SJCRH30 (cell line): Measurements from ENCODE around the gene ISCU. TPM values are rescaled to one million over a fixed set of nuclear protein-coding genes. Genes with fewer than 3 reads are reported as not detected.

Experiments
- DNase-seq, 2 experiments: peaks; one replicate each; pipeline ENCODE4 v3.0.0-alpha.2; 2015 to 2020
- H3K27ac ChIP-seq: fragments of 250-450 bp; sonication (Bioruptor Pico); 2 replicates; pipeline ENCODE4 v1.5.1; 2020; ENCODE audit warnings: mild to moderate bottlenecking, moderate library complexity
- H3K27me3 ChIP-seq: fragments of 250-450 bp; sonication (Bioruptor Pico); 2 replicates; pipeline ENCODE4 v1.5.1; 2020; ENCODE audit warnings: mild to moderate bottlenecking, moderate library complexity
- H3K36me3 ChIP-seq: fragments of 250-450 bp; sonication (Bioruptor Pico); 2 replicates; pipeline ENCODE4 v1.5.1; 2020; ENCODE audit warnings: mild to moderate bottlenecking, moderate library complexity
- H3K4me1 ChIP-seq: fragments of 250-450 bp; sonication (Bioruptor Pico); 2 replicates; pipeline ENCODE4 v1.5.1; 2020; ENCODE audit warnings: mild to moderate bottlenecking, moderate library complexity
- H3K4me3 ChIP-seq: fragments of 250-450 bp; sonication (Bioruptor Pico); 2 replicates; pipeline ENCODE4 v1.5.1; 2020; ENCODE audit warnings: mild to moderate bottlenecking, moderate library complexity
- H3K9me3 ChIP-seq: fragments of 250-450 bp; sonication (Bioruptor Pico); replicated peaks from 2 replicates; pipeline ENCODE4 v1.5.1; 2020; ENCODE audit warnings: mild to moderate bottlenecking, moderate library complexity
- total RNA-seq: library from RNA; depleted of rRNA; stranded (reverse); fragments of >200 nt; shearing (Covaris generic); gene quantifications from 2 replicates; pipeline ENCODE4 v1.2.3, GENCODE V29; 2014

Gene ISCU
- total RNA-seq, 1 experiment from 2014 or later = 70.1 TPM

- H3K36me3 ChIP-seq = no peaks in the 10 kb centered on the region
- no peaks in the 10 kb centered on the region for H3K27me3 ChIP-seq
- no peak for DNase-seq
- H3K4me3 ChIP-seq = no peak overlapping the region
- H3K27ac ChIP-seq = no peak overlapping the region
- peaks cover 14% of the 10 kb centered on the region for H3K4me1 ChIP-seq
- no peaks in the 10 kb centered on the region for H3K9me3 ChIP-seq
Measured at GRCh38 chr12:108606492-108606891, 44.1 kb downstream of the ISCU start.

- Histone ChIP-seq H3K4me3 (no peak overlapping the region), H3K36me3 (no peaks in the 10 kb centered on the region), H3K27ac (no peak overlapping the region), H3K9me3 (no peaks in the 10 kb centered on the region), H3K27me3 (no peaks in the 10 kb centered on the region), H3K4me1 (peaks cover 24% of the 10 kb centered on the region)
- no peak for DNase-seq
Measured at GRCh38 chr12:108607981-108608600, 45.7 kb downstream of the ISCU start.

- H3K4me3 ChIP-seq = no peak overlapping the region
- no peak overlapping the region for H3K27ac ChIP-seq
- no peaks in the 10 kb centered on the region for H3K9me3 ChIP-seq
- H3K36me3 ChIP-seq = no peaks in the 10 kb centered on the region
- no peak for DNase-seq
- H3K27me3 ChIP-seq = no peaks in the 10 kb centered on the region
- peaks cover 28% of the 10 kb centered on the region for H3K4me1 ChIP-seq
Measured at GRCh38 chr12:108608616-108609015, 46.2 kb downstream of the ISCU start.

- H3K27ac ChIP-seq = no peak overlapping the region
- peak; percentile 71 to 72 for DNase-seq
- H3K4me1 ChIP-seq = peaks cover 26% of the 10 kb centered on the region
Measured at GRCh38 chr12:108609537-108610335, 47.3 kb downstream of the ISCU start.

GRCh38 chr12:108610336-108610815 lies 48.0 kb downstream of the ISCU start:
- H3K9me3 ChIP-seq = no peaks in the 10 kb centered on the region
- H3K27ac ChIP-seq = no peak overlapping the region
- no peaks in the 10 kb centered on the region for H3K27me3 ChIP-seq
- peaks cover 25% of the 10 kb centered on the region for H3K4me1 ChIP-seq
- no peak for DNase-seq
- H3K4me3 ChIP-seq = no peak overlapping the region
- no peaks in the 10 kb centered on the region for H3K36me3 ChIP-seq

More at GRCh38 chr12:108609537-108610335, 47.3 kb downstream of the ISCU start:
- no peak overlapping the region for H3K4me3 ChIP-seq
- no peaks in the 10 kb centered on the region for H3K27me3 ChIP-seq
- H3K9me3 ChIP-seq = no peaks in the 10 kb centered on the region
- H3K36me3 ChIP-seq = no peaks in the 10 kb centered on the region

GRCh38 chr12:108610856-108611605 lies 48.6 kb downstream of the ISCU start:
- no peaks in the 10 kb centered on the region for H3K36me3 ChIP-seq
- H3K27ac ChIP-seq = no peak overlapping the region
- peaks cover 4% of the 10 kb centered on the region; the same call in 1 of the 2 replicates for H3K9me3 ChIP-seq
- no peak for DNase-seq
- H3K27me3 ChIP-seq = no peaks in the 10 kb centered on the region
- peaks cover 25% of the 10 kb centered on the region for H3K4me1 ChIP-seq
- no peak overlapping the region for H3K4me3 ChIP-seq

- Histone ChIP-seq H3K9me3 (peaks cover 4% of the 10 kb centered on the region; the same call in 1 of the 2 replicates), H3K27ac (no peak overlapping the region), H3K27me3 (no peaks in the 10 kb centered on the region), H3K4me1 (peaks cover 25% of the 10 kb centered on the region), H3K36me3 (no peaks in the 10 kb centered on the region), H3K4me3 (no peak overlapping the region)
- peak; percentile 51 to 71 for DNase-seq
Measured at GRCh38 chr12:108611884-108612415, 49.6 kb downstream of the ISCU start.

- peaks cover 26% of the 10 kb centered on the region for H3K4me1 ChIP-seq
- no peak overlapping the region for H3K4me3 ChIP-seq
- H3K9me3 ChIP-seq = peaks cover 4% of the 10 kb centered on the region; the same call in 1 of the 2 replicates
- no peaks in the 10 kb centered on the region for H3K27me3 ChIP-seq
- peak in 1 of 2 experiments; percentile 55 for DNase-seq
- no peaks in the 10 kb centered on the region for H3K36me3 ChIP-seq
- H3K27ac ChIP-seq = no peak overlapping the region
Measured at GRCh38 chr12:108612788-108613282, 50.4 kb downstream of the ISCU start.

GRCh38 chr12:108613548-108613947 lies 51.2 kb downstream of the ISCU start:
- Histone ChIP-seq H3K27me3 (no peaks in the 10 kb centered on the region), H3K4me1 (peaks cover 30% of the 10 kb centered on the region), H3K4me3 (no peak overlapping the region), H3K27ac (no peak overlapping the region), H3K36me3 (no peaks in the 10 kb centered on the region), H3K9me3 (peaks cover 4% of the 10 kb centered on the region; the same call in 1 of the 2 replicates)
- DNase-seq = no peak

- H3K27ac ChIP-seq = no peak overlapping the region
- peaks cover 32% of the 10 kb centered on the region for H3K4me1 ChIP-seq
- no peak overlapping the region for H3K4me3 ChIP-seq
- H3K27me3 ChIP-seq = no peaks in the 10 kb centered on the region
- DNase-seq = no peak
- H3K36me3 ChIP-seq = no peaks in the 10 kb centered on the region
- H3K9me3 ChIP-seq = peaks cover 4% of the 10 kb centered on the region; the same call in 1 of the 2 replicates
Measured at GRCh38 chr12:108614041-108614440, 51.6 kb downstream of the ISCU start.

GRCh38 chr12:108614639-108615038 lies 52.2 kb downstream of the ISCU start:
- peaks cover 4% of the 10 kb centered on the region; the same call in 1 of the 2 replicates for H3K9me3 ChIP-seq
- no peaks in the 10 kb centered on the region for H3K36me3 ChIP-seq
- DNase-seq = no peak
- H3K27ac ChIP-seq = no peak overlapping the region
- no peaks in the 10 kb centered on the region for H3K27me3 ChIP-seq
- H3K4me3 ChIP-seq = no peak overlapping the region
- peaks cover 28% of the 10 kb centered on the region for H3K4me1 ChIP-seq

GRCh38 chr12:108615918-108616317 lies 53.5 kb downstream of the ISCU start:
- H3K36me3 ChIP-seq = no peaks in the 10 kb centered on the region

GRCh38 chr12:108616359-108616758 lies 54.0 kb downstream of the ISCU start:
- peaks cover 4% of the 10 kb centered on the region; the same call in 1 of the 2 replicates for H3K9me3 ChIP-seq
- DNase-seq = no peak
- no peak overlapping the region for H3K4me3 ChIP-seq
- H3K4me1 ChIP-seq = peaks cover 21% of the 10 kb centered on the region
- H3K27me3 ChIP-seq = no peaks in the 10 kb centered on the region
- H3K36me3 ChIP-seq = no peaks in the 10 kb centered on the region
- no peak overlapping the region for H3K27ac ChIP-seq

More at GRCh38 chr12:108615918-108616317, 53.5 kb downstream of the ISCU start:
- Histone ChIP-seq H3K27ac (no peak overlapping the region), H3K27me3 (no peaks in the 10 kb centered on the region), H3K4me1 (peaks cover 21% of the 10 kb centered on the region), H3K4me3 (no peak overlapping the region), H3K9me3 (peaks cover 4% of the 10 kb centered on the region; the same call in 1 of the 2 replicates)
- DNase-seq = no peak
